GM19025 (cell line): ENCODE results near the gene TMPRSS4.

Source experiments
- ATAC-seq: cut with Tn5 transposase; IDR thresholded peaks from one replicate; pipeline ENCODE4 v1.9.1; 2021; ENCODE audit warnings: mild to moderate bottlenecking, low read depth, moderate library complexity; ENCODE audit not compliant: unreplicated experiment

Gene TMPRSS4

DNA sequence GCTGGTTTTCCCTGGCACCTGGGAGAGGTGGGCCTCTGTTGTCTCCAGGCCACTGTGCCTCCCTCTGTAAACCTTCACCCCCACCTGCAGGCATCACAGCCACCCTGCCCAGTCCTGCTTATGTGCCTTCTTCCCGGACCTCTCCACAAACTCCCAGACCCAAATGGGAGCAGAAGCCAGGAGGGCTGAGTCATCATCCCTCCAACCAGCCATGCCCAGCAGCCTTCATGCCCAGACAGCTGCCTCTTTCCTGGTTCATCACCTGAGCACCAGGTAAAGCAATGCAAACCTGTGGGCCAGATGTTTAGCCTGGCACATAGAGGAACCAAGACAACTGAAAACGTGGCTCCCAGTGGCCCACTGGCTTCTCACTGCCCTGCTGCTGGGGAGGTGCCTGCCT lies 2.1 kb upstream of the TMPRSS4 start:
- no peak for ATAC-seq

DNA sequence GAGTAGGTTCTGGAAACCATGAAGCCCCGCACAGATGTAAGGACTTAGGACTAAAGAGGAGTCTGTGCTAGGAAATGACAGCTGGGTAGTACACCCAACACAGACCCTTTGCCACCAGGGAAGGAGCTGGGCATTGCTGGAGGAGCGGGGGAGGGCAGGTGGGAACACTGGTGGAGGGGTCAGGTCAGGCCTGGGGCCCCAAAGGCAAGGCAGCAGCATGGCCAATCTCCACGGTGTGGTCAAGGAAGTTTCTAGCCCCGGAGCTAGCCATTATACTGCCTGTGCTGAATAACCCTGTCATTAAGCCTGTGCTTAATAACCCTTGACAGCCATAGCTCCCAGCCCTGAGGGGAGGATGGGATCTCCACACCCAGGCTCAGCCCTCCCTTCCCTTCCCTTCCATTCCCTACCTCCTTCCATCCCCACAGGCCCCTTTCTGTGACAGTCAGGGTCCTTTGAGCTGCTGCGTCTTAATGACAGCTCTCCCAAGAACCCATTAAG lies 2.1 kb downstream of the TMPRSS4 start:
- ATAC-seq = no peak

DNA sequence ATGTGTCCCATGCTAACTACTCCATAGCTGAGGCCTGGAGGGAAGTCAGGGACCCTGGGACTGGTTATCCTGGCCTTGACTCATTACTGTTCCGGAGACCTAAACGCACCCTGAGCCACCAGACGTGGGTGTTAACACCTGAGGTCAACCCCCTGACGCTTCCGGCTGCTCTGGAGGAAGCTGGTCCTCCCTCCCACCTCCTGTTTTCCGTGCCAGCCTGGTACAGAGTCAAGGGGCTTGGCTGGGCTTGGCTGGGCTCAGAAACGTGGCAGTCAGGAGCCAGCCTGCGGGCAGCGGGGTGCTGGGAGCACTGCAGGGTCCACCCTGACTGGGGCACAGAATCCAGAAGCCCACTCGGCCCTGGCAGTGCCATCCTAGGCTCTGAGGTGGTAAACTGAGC lies 2.6 kb downstream of the TMPRSS4 start:
- ATAC-seq = no peak

DNA sequence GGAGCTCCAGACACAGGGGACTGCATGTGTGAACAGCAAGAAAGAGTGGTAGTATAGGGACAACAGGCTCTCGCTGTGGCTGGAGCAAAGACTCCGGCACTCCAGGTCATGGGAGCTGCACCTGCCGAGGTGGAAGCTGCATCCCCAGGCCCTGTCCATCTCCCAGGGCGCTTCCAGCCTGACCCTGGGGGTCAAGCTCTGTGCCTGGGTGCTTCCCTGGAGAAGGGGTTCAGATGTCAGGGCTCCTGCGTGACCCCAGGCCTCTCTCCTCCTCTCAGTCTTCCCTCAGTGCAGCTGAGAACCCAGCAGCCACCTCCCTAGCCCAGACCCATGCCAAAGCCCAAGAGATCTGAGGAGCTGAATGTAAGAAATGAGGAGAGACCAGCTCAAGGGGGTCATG lies 3.4 kb downstream of the TMPRSS4 start:
- no peak for ATAC-seq

DNA sequence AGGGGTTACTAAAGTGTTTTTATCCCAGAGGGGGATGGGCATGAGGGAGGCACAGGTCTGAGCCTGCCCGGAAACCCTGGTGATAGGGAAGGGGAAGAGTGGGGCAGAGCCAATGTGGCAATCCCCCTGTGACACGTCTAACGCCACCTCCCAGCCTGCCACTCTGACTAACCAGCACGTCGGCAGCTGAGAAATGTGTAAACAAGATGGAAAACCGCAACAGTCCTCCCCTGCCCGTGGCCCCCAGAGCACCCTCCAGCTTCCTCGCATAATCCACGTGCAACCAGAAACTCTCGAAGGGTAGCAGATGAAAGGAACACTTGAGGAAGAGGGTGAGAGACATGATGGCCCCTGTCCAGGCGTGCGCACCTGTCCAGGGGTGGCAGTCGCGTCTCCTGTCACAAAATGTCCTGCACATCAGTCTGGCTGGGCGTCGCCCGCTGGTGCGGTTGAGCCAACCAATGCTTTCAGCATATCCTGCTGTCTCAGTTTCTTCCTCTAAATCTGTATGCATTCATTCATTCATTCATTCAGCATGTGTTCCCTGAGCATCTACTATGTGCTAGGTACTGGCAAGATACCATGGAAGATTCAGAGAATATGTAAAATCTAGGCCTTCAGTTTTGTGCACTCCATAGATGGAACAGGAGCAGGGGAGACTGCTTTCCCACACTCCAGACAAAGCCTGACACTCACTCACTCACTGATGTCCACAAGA lies 4.5 kb downstream of the TMPRSS4 start:
- ATAC-seq = no peak

DNA sequence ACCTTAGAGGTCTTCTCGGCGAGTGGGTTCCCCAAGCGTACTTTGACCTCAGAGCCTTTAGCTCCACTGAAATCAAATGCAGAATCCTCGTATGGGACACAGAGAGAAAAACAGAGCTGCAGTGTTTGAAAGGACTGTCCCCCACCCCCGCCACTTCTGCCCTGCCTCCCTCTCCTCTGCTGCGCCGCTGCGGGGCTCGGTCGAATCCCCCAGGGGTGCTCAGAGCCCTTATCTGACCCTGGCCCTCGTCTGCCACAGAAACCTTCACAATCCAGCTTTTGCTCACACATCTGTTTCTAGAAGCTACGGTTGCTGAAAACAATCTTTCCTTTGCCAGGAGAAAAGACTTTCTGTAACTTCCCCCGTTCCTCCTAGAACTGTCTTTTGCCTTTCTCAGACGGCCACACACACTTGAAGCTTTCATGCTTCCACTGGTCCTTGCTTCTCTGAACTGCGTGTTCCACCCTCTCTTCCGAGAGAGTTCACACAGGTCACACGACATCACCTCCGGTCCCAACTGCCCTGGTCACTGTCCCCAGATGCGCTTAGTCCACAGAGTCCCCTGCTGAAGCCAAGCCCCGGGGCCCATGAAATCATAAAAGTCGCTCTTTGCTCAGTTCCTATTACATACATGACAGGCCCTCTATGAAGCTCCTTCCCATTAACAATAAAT lies 6.1 kb downstream of the TMPRSS4 start:
- ATAC-seq = no peak

DNA sequence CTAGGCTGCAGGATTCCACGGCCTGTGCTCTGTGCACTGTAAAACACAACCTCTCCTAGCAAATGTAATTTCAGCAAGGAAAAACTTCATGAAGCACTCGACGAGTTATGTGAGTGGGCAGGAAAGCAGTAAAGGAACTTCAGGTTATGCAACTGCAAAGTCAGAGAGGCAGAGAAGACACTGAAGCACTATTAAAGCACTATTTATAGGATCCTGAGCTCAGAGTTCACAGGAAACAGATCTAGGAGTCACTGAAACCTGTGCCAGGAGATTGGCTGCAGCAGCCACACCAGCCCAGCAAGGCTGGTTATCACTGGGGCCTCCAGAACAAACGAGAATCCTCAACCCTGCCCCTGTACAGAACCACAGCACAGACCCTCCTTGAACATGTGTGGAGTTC lies 7.4 kb downstream of the TMPRSS4 start:
- ATAC-seq = no peak

DNA sequence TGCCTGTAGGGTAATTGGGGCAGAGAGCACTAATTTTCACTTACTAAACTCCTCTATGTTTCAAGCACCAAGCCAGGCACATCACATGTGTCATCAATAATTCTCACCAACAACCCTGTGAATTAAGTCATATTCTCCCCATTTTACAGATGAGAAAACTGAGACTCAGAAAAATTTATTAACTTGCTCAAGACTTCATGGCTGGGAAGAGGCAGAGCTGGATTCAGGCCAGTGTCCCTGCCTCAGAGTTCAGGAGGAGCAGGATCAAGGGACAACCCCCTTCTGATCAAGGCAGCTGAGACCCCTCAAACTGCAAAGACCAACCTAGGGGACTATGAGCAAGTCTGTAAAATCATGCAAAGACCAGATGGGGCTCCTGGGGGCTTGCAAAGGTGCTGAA lies 7.8 kb downstream of the TMPRSS4 start:
- no peak for ATAC-seq

DNA sequence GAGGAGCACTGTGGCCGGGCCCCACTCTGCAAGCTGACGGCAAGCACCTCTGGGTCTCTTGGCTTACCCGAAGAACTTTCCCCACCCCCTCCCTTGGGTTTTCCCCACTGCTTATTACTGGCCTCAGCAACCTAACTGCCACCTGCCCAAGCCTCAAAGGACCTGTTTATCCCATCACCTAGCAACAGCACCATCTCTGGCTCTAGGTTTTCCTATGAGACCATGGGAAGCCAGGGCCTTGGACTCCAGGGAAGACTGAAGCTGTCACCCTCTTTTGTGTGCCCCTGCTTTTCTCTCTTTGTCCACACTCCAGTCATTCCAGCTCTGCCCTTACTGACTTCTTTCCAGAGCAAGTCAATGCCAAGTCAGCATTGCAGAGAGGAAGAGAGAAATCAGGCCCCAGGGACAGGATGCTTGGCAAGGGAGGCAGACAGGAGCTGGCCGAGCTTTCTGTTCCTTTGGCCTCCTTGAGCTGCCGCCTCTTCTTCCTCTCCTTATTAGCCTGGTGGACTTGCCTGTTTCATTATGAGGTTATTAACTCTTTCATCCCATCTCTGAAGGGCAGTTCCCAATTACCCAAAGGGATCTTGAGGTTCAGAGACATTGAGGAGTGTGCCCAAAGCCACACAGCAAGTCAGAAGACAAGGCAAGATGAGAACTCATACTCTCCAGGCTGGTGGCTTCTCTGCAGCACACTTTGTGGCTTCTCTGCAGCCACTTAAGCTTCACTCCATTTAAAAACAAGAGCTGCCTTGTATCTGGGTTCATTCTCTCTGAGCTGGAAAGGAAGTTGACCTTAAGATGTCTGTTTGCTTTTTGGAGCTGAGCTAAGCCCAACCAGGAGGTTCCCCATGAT lies 10.3 kb downstream of the TMPRSS4 start, which contains the start of gene SMIM35:
SMIM35 (minus strand) TSS at position 51 of the 856 bp plus-strand sequence. CDS start 206 bp downstream, outside the sequence.
- ATAC-seq = no peak

DNA sequence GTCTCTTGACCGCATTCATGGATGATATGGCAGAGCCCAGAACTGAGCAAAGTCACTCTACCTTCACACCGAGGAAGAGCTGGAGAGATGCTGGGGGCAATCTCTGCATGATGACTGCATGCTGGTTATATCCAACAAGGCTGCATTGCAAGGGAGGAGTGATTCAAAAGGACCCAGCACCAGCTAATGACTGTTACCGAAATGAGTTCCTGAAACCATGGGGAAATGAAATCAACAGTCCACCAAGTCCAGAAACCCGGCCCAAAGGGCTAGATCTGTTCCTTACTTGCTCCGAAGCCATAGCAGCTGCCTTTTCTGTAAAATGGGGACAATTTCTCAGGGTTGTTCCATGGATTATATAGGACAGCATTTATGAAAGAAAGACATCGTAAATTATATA lies 11.1 kb downstream of the TMPRSS4 start:
- ATAC-seq = no peak

DNA sequence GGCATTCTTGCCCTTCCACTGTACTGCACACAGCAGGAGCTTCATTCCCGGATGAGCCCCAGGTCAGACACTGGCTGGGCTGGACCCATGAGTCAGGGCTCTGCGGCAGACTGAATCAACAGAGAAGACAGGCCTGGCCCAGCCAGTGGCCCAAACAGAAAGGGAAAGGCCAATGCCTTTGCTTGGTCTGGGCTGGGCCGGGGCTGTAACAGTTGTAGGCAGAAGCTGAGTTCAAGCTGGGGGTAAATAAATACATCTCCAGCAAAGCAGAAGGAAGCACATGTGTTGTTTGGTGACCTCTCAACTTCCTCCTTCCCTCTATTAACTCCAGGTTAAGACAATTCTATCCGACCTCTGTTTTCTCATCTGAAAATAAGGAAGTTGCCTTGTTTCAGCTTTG lies 11.7 kb downstream of the TMPRSS4 start:
- no peak for ATAC-seq

DNA sequence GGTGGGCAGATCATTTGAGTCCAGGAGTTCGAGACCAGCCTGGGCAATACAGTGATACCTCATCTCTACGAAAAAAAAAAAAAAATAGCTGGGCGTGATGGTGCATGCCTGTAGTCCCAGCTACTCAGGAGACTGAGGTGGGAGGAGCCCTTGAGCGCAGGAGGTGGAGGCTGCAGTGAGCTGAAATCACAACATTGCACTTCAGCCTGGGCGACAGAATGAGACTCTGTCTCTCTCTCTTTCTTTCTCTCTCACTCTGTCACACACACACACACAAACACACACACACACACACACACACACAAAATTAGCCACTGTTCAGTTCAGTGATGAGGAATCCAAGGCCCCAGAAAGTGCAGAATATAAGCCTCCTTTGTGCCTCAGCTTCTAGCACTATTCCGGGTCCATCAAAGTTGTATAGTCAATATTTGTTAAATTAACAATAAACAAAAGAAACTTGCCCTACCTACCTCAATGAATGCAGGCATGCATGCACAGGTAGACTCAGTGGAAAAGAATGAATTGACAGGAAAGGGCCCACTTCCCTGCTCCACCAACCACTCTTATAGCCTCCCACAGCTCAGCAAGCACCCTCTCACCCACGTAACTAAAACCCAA lies 13.8 kb downstream of the TMPRSS4 start:
- no peak for ATAC-seq

DNA sequence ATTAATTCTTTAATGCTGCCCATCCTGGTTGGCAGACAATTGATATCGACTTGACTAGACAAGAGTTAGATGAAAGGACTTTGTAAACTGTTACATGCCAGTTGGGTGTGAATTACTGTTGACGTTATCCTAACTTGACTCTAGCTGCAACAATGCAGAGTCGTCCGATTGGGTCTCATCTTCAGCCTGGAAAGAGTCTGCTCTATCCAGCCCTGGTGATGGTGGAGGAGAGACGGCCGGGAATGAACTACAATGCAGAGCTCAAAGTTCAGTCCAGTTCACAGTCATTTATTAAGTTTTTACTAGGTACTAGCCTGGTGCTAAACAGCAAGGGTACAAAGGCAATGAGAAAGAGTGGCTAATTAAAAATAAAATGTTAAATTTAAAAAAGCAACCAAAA lies 14.8 kb downstream of the TMPRSS4 start:
- ATAC-seq = no peak

DNA sequence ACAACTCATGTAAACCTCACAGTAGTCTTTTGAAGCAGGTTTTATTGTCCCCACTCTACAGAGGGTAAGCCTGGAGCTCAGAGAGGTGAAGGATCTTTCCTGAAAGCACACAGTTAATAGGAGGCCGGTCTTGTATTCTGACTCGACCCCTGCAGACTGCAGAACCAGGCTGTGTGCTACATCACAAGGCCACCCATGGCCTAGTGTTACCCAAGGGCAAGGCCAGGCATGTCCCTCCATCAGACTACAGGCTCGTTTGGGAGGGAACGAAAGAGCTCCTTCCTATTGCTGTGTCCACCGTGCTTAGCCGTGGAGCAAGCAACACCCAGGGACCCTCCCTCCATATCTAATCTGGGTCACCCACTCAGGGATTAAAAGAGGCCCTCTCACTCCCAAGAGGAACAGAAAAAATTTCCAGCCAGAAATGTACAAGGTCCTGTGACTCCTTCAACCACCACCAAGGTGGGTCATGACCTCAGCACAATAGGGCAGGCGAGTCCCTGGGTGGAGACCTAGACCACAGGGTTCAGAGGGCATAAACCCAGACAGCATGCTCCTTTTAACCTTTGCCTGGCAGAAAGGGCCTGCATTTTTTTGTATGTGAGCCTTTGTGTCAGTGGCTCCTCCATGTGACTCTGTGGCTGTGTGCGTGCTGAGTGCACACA lies 16.2 kb downstream of the TMPRSS4 start:
- no peak for ATAC-seq

DNA sequence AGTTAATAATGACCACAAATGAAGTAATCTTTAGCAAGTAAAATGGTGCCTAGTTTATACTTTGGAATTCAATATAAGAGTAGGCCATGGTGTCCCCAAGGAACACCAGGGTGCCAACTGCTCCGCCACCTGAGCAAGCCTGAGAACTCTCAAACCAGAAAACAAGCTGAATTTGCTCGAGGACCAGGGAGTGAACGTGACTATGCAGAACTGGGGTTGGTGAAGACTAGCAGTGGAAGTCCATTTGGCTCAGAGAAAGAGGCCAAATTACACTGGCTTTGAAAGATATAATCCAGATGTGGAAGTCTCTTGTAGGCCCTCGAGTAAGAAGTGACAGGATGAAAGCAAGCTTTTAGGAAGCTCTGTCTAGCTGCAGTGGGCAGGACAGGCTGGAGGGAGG lies 18.6 kb downstream of the TMPRSS4 start:
- ATAC-seq = no peak

DNA sequence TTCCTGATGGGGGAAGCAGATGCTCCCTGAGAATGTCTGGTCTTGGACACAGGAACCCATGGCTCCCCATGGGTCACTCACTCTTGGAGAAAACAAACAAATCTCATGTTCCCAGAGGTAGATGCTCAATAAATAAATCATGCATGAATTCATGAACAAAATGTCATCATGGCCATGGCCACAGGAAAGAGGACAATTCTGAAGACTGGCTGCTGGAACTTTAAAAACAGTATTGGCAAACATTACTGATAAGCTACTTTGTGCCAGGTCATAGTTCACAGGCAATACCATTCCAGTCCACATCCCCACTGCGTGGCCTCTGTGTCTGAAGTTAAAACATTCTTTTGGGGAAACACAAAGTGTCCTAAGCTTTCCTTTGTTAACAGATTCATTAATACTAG lies 19.1 kb downstream of the TMPRSS4 start:
- ATAC-seq = no peak

DNA sequence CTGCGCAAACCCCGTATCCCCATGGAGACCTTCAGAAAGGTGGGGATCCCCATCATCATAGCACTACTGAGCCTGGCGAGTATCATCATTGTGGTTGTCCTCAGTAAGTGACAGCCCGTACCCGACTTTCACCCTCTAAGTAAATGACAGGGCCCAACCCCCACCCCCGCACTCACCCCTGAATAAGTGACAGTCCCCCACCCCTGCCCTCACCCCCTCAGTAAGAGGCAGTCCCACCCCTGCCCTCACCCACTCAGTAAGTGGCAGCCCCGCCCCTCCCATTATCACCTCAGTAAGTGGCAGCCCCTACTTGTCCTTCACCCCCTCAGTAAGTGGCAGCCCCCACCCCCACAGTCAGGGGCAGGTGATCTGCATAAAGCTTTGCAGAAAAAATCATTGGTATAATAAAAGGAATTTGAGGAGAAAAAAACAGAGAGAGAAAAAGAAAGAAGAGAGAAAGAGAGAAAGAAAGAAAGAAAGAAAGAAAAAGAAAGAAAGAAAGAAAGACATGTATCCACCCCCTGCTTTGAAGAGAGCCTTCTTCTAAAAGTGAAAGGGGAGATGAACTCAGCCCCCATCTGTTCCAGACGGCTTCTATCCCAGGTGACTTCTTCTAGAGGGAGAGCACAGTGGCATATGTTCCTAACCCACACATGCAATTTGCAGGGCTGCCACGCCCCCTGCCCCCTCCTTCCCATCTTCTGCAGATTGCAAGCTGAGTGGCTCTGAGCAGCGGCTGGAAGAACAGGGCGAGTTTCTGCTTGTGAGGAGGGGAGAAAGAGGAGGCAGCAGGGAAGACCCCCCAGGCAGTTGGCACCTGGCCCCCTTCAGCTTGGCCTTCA lies 22.3 kb downstream of the TMPRSS4 start:
- no peak for ATAC-seq

DNA sequence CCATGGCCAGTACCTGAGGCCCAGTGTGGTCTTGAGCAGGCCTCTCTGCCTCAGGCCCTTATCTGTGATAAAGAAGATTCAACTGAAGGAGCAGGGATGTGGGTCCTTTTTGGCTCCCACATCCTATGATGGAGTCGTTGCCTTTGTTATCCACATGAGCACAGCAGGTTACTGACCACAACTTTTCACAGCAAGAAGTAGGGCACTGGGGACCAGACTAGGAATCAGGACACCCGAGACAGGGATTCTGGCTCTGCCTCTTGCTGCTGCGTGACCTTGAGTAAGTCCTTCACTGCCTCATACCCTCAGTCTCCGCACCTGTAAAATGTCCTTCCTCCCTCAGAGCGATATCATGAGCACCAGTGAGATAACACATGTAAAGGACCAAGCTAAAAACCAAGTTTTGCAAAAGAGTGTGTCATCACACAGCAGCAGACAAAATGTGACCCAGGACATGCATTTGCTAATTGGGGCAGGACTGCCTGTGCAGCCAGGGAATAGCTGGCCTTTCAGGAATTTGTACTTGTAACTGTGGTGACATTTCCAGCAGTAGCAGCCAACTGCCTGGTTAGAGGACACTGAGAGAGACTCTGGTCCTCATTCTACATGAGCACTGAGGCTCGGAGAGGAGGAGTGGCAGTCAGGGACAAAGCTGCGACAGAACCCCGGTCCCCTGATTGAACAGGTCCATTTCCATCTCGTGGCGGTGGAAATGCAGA lies 23.1 kb downstream of the TMPRSS4 start:
- no peak for ATAC-seq
